PC-3 (cell line): ENCODE results near the gene PAEP. TPM values are rescaled to one million over a fixed set of nuclear protein-coding genes. Genes with fewer than 3 reads are reported as not detected.

ENCODE experiments used
- ATAC-seq: fragments of 200-7000 bp; cut with Tn5 transposase; 2 replicates; pipeline ENCODE4 v1.9.1; 2020; ENCODE audit warnings: mild to moderate bottlenecking, moderate library complexity
- BruUV-seq: library from RNA; stranded (reverse); fragments of 400-500 nt; replicated peaks from 2 replicates; lab custom pipeline; 2021; lab: Mats Ljungman, UMichigan
- CTCF ChIA-PET: fragments of 300-600 bp; sonication (Branson Sonifier 250); formaldehyde crosslinking; loops from one replicate; lab custom pipeline; 2022; ENCODE audit warnings: antibody characterized with exemption; lab: Charles Lee
- POLR2A ChIA-PET: fragments of 300-600 bp; sonication (Branson Sonifier 250); formaldehyde crosslinking; loops from one replicate; lab custom pipeline; 2022; ENCODE audit warnings: antibody characterized with exemption; ENCODE audit not compliant: unreplicated experiment; lab: Charles Lee
- DNase-seq: peaks from one replicate; pipeline ENCODE4 v3.0.0-alpha.2; 2015
- H2AFZ ChIP-seq: fragments of 300-600 bp; sonication (generic); 2 replicates; pipeline ENCODE4 v1.6.0; 2016; ENCODE audit warnings: antibody characterized with exemption, low read length
- H3F3A ChIP-seq: fragments of 300-600 bp; sonication (generic); one replicate; pipeline ENCODE4 v1.6.0; 2017; ENCODE audit warnings: antibody characterized with exemption, low read length, control low read depth, mild to moderate bottlenecking; ENCODE audit not compliant: unreplicated experiment
- H3K27ac ChIP-seq: fragments of 300-600 bp; sonication (generic); 2 replicates; pipeline ENCODE4 v1.5.1; 2016; ENCODE audit warnings: mild to moderate bottlenecking, low read length
- H3K27me3 ChIP-seq: fragments of 300-600 bp; sonication (generic); 2 replicates; pipeline ENCODE4 v1.6.1; 2016; ENCODE audit warnings: low read length, mixed read lengths
- H3K36me3 ChIP-seq: fragments of 300-600 bp; sonication (generic); 2 replicates; pipeline ENCODE4 v1.6.1; 2016; ENCODE audit warnings: low read depth, mixed run types, low read length, mixed read lengths
- H3K4me1 ChIP-seq: fragments of 300-600 bp; sonication (generic); 2 replicates; pipeline ENCODE4 v1.5.1; 2016; ENCODE audit warnings: low read length; ENCODE audit not compliant: insufficient read depth
- H3K4me2 ChIP-seq: fragments of 300-600 bp; sonication (generic); 2 replicates; pipeline ENCODE4 v1.6.0; 2016; ENCODE audit warnings: low read length
- H3K4me3 ChIP-seq: fragments of 300-600 bp; sonication (generic); 2 replicates; pipeline ENCODE4 v1.5.1; 2016; ENCODE audit warnings: mild to moderate bottlenecking, low read length, mixed read lengths
- H3K79me2 ChIP-seq: fragments of 300-600 bp; sonication (generic); 2 replicates; pipeline ENCODE4 v1.6.1; 2017; ENCODE audit warnings: low read length, mixed read lengths
- H3K9ac ChIP-seq: fragments of 300-600 bp; sonication (generic); 2 replicates; pipeline ENCODE4 v1.6.0; 2016; ENCODE audit warnings: mild to moderate bottlenecking, low read length
- H3K9me2 ChIP-seq: fragments of 300-600 bp; sonication (generic); replicated peaks from 2 replicates; pipeline ENCODE4 v1.6.1; 2016; ENCODE audit warnings: mixed run types, low read length, mixed read lengths
- H3K9me3 ChIP-seq: fragments of 300-600 bp; sonication (generic); 2 replicates; pipeline ENCODE4 v1.6.1; 2016; ENCODE audit warnings: low read length, mixed read lengths
- H4K20me1 ChIP-seq: fragments of 300-600 bp; sonication (generic); 2 replicates; pipeline ENCODE4 v1.6.1; 2016; ENCODE audit warnings: low read length, mixed read lengths
- EZH2 ChIP-seq: fragments of 300-600 bp; sonication (generic); IDR thresholded peaks from one replicate; pipeline ENCODE4 v1.6.1; 2017; ENCODE audit warnings: antibody characterized with exemption, mild to moderate bottlenecking, low read length; ENCODE audit not compliant: unreplicated experiment
- EZH2phosphoT487 ChIP-seq: fragments of 300-600 bp; sonication (generic); IDR thresholded peaks from 2 replicates; pipeline ENCODE4 v1.6.1; 2018; ENCODE audit warnings: mild to moderate bottlenecking, antibody characterized with exemption, low read length, borderline replicate concordance
- intact Hi-C: fragments of 100-400 bp; cut with micrococcal nuclease; formaldehyde crosslinking; loops from 2 replicates; pipeline ENCODE4 v1.9.0; 2023
- total RNA-seq: library from RNA; depleted of rRNA; stranded (reverse); fragments of >200 nt; gene quantifications from 2 replicates; pipeline ENCODE4 v1.2.3, GENCODE V29; 2014
- TF ChIP-seq, protein P1 (sequence below): fragments of 300-600 bp; sonication (generic); conservative IDR thresholded peaks from 2 replicates; pipeline ENCODE4 v1.5.1; 2017; ENCODE audit warnings: antibody characterized with exemption, low read depth, mild to moderate bottlenecking, low read length

The PAEP gene
- total RNA-seq, 1 experiment from 2014 or later = not detected

- H3K27ac ChIP-seq = no peak overlapping the region
- no peak overlapping the region for H2AFZ ChIP-seq
- intact Hi-C loops = no loop called here
- H3K79me2 ChIP-seq = no peaks in the 10 kb centered on the region
- H3K9me2 ChIP-seq = no peaks in the 10 kb centered on the region
- H3F3A ChIP-seq = no peaks in the 10 kb centered on the region
- H3K4me1 ChIP-seq = no peaks in the 10 kb centered on the region
- no peak for TF ChIP-seq EZH2
- no peak for TF ChIP-seq EZH2phosphoT487
- TF ChIP-seq, protein P1, sequence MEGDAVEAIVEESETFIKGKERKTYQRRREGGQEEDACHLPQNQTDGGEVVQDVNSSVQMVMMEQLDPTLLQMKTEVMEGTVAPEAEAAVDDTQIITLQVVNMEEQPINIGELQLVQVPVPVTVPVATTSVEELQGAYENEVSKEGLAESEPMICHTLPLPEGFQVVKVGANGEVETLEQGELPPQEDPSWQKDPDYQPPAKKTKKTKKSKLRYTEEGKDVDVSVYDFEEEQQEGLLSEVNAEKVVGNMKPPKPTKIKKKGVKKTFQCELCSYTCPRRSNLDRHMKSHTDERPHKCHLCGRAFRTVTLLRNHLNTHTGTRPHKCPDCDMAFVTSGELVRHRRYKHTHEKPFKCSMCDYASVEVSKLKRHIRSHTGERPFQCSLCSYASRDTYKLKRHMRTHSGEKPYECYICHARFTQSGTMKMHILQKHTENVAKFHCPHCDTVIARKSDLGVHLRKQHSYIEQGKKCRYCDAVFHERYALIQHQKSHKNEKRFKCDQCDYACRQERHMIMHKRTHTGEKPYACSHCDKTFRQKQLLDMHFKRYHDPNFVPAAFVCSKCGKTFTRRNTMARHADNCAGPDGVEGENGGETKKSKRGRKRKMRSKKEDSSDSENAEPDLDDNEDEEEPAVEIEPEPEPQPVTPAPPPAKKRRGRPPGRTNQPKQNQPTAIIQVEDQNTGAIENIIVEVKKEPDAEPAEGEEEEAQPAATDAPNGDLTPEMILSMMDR = no peak
- CTCF ChIA-PET = no interaction called here
- H3K9ac ChIP-seq = no peak overlapping the region
- no peaks in the 10 kb centered on the region for H4K20me1 ChIP-seq
- DNase-seq (no peak), ATAC-seq (no peak)
- H3K27me3 ChIP-seq = no peaks in the 10 kb centered on the region
- no TSS peak for BruUV-seq
- no peak overlapping the region for H3K4me2 ChIP-seq
- POLR2A ChIA-PET = no interaction called here
- H3K9me3 ChIP-seq = no peaks in the 10 kb centered on the region
- H3K36me3 ChIP-seq = no peaks in the 10 kb centered on the region
- H3K4me3 ChIP-seq = no peak overlapping the region
These were observed 44.1 kb upstream of the PAEP start for GRCh38 chr9:135517407-135517822.

DNA sequence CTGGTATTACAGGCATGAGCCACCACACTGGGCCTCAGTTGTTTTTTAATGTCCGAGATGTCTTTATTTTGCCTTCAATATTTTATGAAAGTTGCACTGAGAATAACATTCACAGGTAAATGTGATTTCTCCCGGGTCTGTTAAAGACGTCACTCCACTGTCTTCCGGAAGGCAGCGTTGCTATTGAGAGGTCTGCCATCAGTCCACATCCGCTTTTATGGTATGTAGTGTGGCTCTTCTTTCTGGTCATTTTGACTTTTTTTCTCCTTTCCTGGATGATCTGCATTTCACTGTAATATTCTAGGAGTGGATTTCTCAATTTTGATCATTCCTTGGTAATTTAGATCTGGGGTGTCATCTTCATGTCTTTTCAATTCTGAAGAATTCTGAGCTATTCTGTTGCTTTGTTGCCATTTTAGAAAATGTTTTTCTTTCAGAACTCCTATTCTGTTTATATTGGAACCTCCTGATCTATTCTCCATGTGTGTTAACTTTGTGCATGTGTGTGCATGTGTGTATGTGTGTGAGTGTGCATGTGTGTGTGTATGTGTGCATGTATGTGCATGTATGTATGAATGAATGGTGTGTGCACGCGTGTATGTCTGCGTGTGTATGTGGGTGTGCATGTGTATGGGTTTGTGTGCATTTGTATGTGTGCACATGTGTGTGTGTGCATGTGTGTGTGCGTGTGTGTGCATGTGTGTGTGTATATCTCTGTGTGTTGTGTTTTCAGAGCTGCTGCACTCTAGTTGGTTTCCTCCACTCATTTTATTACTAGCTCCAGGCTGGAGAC, 42.2 kb upstream of the PAEP start:
- H3K36me3 ChIP-seq = no peaks in the 10 kb centered on the region
- H3K4me2 ChIP-seq = no peak overlapping the region
- TF ChIP-seq, protein P1 = no peak
- TF ChIP-seq EZH2phosphoT487 (no peak), EZH2 (no peak)
- no peak overlapping the region for H3K4me3 ChIP-seq
- ATAC-seq (no peak), DNase-seq (no peak)
- no peaks in the 10 kb centered on the region for H3K9me3 ChIP-seq
- BruUV-seq = no TSS peak
- no peak overlapping the region for H3K9ac ChIP-seq
- no peaks in the 10 kb centered on the region for H3K9me2 ChIP-seq
- intact Hi-C loops = no loop called here
- no peaks in the 10 kb centered on the region for H3F3A ChIP-seq
- H2AFZ ChIP-seq = no peak overlapping the region
- no peak overlapping the region for H3K27ac ChIP-seq
- CTCF ChIA-PET = no interaction called here
- no peaks in the 10 kb centered on the region for H4K20me1 ChIP-seq
- H3K79me2 ChIP-seq = no peaks in the 10 kb centered on the region
- POLR2A ChIA-PET = no interaction called here
- no peaks in the 10 kb centered on the region for H3K4me1 ChIP-seq
- H3K27me3 ChIP-seq = no peaks in the 10 kb centered on the region

GRCh38 chr9:135520916-135521607, 40.5 kb upstream of the PAEP start, which contains the start of gene LCN1:
Gene LCN1 (plus strand): TSS chr9:135521440. CDS start chr9:135521498, 58 bp downstream.
- Histone ChIP-seq H3K27ac (no peak within 1 kb of the TSS), H3K9me3 (no peaks in the 10 kb centered on the region), H2AFZ (no peak within 1 kb of the TSS), H3K36me3 (no peaks in the 10 kb centered on the region), H3K4me2 (no peak within 1 kb of the TSS), H3K27me3 (no peaks in the 10 kb centered on the region), H3F3A (no peaks in the 10 kb centered on the region), H3K9ac (no peak within 1 kb of the TSS), H3K4me3 (no peak within 1 kb of the TSS), H3K9me2 (no peaks in the 10 kb centered on the region), H3K79me2 (no peaks in the 10 kb centered on the region), H4K20me1 (no peaks in the 10 kb centered on the region), H3K4me1 (no peaks in the 10 kb centered on the region)
- no TSS peak for BruUV-seq
- TF ChIP-seq EZH2 (no peak), EZH2phosphoT487 (no peak)
- TF ChIP-seq, protein P1 = no peak
- POLR2A ChIA-PET = no interaction called here
- intact Hi-C loops = no loop called here
- CTCF ChIA-PET = no interaction called here
- DNase-seq = no peak
- no peak for ATAC-seq
